Dermis microvascular lymphatic vessel endothelial cell (primary cell): ENCODE measurements around the gene KPNA6. TPM values are rescaled to one million over a fixed set of nuclear protein-coding genes. Genes with fewer than 3 reads are reported as not detected.
"Not testable (repeated sequence)": the region's sequence is repeated elsewhere in the genome, so short reads cannot be mapped to it uniquely, and the experiment has no call there.

Experiments used
- DNase-seq, 2 donors: peaks; one replicate each; pipeline versions ENCODE4 v3.0.0 to v3.0.0-alpha.2; 2010; ENCODE audit warnings: low read depth in 2 of 2
- total RNA-seq: library from RNA; depleted of rRNA; stranded (reverse); fragments of >200 nt; gene quantifications from 2 replicates; pipeline ENCODE4 v1.2.1, GENCODE V29; 2014

The KPNA6 gene
- total RNA-seq, 1 donor from 2014 or later, result 27.1 TPM

- no peak for DNase-seq
Measured at GRCh38 chr1:32100359-32100758, 7.5 kb upstream of the KPNA6 start.

DNA sequence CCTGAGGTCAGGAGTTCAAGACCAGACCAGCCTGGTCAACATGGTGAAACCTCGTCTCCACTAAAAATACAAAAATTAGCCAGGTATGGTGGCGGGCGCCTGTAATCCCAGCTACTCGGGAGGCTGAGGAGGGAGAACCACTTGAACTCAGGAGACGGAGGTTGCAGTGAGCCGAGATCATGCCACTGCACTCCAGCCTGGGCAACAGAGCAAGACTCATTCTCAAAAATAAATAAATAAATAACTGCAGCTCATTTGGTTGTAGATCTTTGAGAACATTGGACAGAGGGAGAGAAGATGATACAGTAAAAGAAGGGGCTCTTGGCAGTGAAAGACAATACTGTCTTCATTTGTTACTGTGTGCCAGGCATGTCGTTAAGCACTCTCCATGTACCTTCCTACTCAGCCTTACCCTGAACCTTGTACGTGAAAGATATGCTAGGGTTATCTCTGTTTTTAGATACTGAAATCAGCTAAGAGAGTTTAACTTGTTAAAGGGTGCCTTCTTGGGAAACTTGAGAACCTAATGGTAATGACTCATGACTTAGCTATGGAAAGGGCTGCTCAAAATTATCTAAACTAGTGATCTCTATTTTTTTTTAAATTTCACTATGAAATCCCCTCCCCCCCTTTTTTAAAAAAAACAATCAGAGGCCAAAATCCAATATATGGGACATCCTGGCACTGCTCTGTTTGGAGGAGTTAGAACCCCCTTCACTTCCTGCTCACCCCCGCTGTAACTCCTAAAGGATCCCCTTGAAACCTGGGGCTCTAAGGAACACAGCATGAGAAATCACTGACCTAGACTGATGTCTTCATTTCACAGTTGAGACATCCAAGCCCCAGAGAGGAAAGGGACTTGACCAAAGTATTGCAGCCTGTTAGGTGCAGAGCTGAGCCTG, 6.8 kb upstream of the KPNA6 start:
- no peak for DNase-seq

GRCh38 chr1:32104127-32104526, 3.7 kb upstream of the KPNA6 start:
- no peak for DNase-seq

- DNase-seq, result no peak
Measured at GRCh38 chr1:32105338-32105737, 2.5 kb upstream of the KPNA6 start.

DNA sequence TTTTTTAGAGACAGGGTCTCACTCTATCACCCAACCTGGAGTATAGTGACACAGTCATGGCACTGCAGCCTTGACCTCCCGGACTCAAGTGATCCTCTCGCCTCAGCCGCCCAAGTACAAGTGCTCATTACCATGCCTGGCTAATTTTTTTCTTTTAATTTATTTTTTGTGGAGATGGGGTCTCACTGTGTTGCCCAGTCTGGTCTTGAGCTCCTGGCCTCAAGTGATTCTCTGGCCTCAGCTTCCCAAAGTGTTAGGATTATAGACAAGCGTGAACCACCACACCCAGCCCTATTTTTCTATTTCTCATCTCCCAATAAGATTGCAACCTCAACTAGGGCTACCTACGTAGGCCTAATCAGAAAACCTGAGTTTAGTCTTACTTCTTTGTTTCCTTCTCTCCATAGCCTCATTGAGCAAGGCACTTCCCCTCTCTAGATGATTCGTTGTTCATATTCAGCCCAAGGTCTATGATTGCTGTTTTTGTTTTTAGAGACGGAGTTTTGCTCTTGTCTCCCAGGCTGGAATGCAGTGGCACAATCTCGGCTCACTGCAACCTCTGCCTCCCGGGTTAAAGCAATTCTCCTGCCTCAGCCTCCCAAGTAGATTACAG, 1.1 kb upstream of the KPNA6 start:
- DNase-seq, result no peak

- DNase-seq, result no peak
Measured at GRCh38 chr1:32111040-32111623, 3.3 kb downstream of the KPNA6 start.

DNA sequence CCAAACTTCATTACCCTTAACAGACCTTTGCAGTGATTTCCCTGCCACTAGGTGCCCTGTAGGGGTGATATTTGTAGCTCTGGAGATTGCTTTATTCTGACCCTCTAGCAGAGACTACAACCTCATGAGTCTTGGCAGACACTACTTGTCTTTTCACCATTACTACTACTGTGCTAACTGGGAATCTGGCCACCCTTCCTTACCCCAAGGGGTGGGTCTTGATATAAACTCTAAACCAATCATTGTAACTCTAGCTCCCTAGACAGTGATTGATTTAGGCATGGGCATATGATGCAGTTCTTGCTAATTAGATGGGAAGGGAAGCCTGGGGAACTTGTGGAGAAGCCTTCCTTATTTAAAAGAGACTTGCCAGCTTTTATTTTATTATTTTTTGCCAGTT, 3.9 kb downstream of the KPNA6 start:
- DNase-seq, result no peak

GRCh38 chr1:32112806-32113375, 5.0 kb downstream of the KPNA6 start:
- DNase-seq, result no peak

DNA sequence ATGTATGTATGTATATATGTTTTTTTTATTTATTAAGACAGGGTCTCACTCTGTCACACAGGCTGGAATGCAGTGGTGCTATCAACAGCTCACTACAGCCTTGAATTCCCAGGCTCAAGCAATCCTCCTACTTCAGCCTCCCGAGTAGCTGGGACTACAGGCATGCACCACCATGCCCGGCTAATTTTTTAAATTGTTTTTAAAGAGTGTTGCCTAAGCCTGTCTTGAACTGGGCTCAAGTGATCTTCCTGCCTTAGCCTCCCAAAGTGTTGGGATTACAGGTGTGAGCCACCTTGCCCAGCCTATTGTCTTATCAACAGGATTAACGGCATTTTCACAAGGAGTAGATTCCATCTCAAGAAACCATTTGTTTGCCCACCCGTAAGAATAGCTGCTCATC, 5.6 kb downstream of the KPNA6 start:
- DNase-seq, result not testable (repeated sequence)

DNA sequence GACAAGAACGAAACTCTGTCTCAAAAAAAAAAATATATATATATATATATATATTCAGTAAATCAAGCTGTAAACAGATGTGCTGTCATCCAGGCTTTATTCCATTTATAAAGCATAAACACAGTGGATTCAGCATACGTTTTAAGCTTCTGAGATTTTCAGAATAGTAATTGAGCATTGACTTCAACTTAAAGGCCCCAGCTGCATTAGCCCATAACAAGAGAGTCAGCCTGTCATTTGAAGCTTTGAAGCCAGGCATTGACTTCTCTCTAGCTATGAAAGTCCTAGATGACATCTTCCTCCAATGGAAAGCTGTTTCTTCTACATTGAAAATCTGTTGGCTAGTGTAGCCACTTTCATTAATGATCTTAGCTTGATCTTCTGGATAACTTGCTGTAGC, 6.6 kb downstream of the KPNA6 start:
- no peak for DNase-seq

DNA sequence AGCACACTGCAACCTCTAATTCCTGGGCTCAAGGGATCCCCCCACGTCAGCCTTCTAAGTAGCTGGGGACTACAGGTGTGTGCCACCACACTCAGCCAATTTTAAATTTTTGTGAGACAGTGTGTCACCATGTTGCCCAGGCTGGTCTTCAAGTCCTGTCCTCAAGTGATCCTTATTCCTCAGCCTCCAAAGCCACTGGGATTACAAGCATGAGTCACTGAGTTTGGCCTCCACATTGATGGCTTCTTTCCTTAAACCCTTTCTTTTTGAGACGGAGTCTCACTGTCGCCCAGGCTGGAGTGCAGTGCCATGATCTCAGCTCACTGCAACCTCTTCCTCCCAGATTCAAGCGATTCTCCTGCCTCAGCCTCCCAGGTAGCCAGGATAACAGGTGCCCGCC, 7.6 kb downstream of the KPNA6 start:
- DNase-seq, result no peak

DNA sequence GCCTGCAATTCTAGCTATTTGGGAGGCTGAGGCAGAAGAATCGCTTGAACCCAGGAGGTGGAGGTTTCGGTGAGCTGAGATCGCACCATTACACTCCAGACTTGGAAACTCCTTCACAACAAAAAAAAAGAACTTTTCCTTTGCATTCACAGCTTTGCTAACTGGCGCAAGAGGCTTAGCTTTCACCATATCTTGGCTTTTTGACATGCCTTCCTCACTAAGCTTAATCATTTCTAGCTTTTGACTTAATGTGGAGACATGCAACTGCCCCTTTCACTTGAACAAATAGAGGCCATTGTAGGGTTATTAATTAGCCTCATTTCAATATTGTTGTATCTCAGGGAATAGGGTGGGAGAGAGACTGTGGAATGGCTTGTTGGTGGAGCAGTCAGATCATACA, 8.7 kb downstream of the KPNA6 start:
- DNase-seq, result no peak

GRCh38 chr1:32122151-32122550, 14.3 kb downstream of the KPNA6 start:
- no peak for DNase-seq

DNA sequence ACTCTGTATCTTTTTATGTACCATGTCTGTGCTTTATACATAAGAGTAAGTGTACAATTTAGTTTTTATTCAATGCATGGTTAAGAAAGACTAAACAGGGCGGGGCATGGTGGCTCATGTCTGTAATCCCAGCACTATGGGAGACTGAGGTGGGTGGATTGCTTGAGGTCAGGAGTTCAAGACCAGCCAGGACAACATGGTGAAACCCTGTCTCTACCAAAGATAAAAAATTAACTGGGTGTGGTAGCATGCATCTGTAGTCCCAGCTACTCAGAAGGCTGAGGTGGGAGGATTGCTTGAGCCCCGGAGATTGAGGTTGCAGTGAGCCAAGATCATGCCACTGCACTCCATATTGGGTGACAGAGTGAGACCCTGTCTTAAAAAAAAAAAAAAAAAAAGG, 15.5 kb downstream of the KPNA6 start:
- not testable (repeated sequence) for DNase-seq

- DNase-seq, result no peak
Measured at GRCh38 chr1:32125313-32125712, 17.5 kb downstream of the KPNA6 start.

DNA sequence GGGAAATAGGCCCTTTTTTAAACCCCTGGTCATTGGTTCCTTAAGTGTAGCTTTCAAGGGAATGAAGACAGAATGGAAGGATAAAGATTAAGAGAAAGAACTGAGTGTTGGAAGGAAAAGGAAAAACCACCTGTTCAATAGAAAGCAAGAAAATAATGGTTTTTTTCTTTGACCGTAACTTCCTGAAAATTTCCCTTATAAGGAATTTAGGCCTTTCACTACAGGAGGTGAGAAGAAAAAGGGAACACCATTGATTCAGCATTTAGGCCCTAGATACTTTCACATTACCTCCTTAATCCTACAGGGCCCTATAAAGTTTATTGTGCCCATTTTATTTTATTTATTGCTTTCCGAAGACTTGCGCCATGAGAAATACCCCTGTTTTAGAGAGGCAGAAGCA, 18.9 kb downstream of the KPNA6 start:
- no peak for DNase-seq

DNA sequence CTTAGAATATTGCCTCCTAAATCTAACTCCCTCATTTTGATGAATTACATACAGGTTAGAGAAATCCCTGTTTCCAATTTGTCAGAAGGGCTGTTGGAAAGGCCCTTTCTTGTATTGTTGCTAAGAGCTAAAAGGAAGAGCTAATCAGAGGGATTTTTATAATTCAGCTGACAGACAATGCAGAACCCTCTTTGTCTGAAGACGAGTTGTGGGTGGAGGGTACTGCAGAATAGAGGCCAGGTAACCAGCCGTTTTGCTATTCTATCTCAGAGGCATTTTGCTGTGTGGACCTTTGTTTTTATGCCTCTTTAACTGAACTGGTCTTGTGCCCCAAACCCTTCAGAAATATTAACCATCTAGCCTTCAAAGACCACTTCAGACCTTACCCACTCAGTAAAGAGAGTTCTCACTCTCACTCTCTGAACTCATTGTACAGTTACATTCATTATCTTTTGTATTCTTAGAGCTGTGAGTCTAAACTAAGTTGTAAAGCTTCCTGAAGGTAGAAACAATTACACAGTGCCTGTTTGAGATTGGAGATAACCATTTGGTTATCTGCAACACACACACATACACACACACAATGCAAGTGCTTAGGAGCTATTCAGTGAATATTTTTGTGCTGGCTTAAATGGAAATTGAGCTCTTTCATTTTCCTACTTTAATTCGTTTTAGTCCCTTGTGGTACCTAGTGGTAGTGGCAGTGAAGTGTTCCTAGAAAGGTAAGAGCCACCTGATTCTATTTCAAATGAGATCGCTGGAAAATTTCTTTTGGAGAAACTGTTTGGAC, 19.7 kb downstream of the KPNA6 start:
- no peak for DNase-seq

DNA sequence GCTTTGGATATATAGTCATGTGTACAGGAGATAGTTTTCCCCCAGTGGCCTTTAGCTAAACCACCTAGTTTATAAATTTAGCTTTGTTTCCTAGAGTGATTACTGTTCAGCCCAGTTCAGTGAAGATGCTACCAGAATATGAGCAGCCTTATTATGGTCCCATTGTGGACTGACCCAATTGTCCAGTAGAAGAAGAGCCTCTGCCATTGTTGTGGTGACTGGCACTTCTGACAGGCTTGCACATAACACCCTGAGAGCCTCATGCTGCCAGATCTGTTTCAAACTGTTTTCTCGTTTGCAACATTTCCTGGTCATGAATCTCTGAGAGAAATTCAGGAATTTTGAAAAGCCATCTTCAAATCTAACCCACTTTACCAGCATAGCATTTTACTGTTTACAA, 20.6 kb downstream of the KPNA6 start:
- no peak for DNase-seq

- no peak for DNase-seq
Measured at GRCh38 chr1:32128964-32129363, 21.1 kb downstream of the KPNA6 start.

- DNase-seq, result not testable (repeated sequence)
Measured at GRCh38 chr1:32133950-32134280, 26.1 kb downstream of the KPNA6 start.

GRCh38 chr1:32137111-32137510, 29.3 kb downstream of the KPNA6 start:
- no peak for DNase-seq

DNA sequence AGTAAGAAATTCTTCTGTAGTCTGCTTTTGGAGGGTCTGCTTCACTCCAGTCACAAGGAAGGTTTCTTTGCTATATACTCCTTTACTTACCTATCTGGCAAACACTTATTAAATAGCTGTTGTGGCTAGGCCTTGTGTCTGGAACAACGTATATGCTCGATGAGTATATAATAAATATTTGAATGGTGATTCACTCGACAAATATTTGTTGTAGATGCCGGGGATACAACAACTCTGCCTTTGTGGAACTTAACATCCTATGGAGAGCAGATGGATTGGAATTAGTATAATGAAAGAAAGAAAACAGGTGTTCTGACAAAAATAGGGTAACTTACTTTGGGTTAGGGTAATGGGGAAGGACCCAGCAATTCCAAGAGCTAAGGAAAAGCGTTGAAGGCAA, 31.1 kb downstream of the KPNA6 start:
- peak in 1 of 2 donors; percentile 21 for DNase-seq
